KOPT-K1 (cell line): ENCODE data around the gene CASP8AP2.
"Not testable (repeated sequence)": the region's sequence is repeated elsewhere in the genome, so short reads cannot be mapped to it uniquely, and the experiment has no call there.

Source experiments
- H3K27ac ChIP-seq: fragments of 200-600 bp; sonication (generic); 2 replicates; pipeline ENCODE4 v1.5.1; 2016; ENCODE audit warnings: antibody characterized with exemption, mild to moderate bottlenecking, low read depth, low read length; ENCODE audit not compliant: poor library complexity, severe bottlenecking
- H3K36me3 ChIP-seq: fragments of 200-600 bp; sonication (generic); 2 replicates; pipeline ENCODE4 v1.5.1; 2017; ENCODE audit warnings: antibody characterized with exemption, mild to moderate bottlenecking, low read length, moderate library complexity; ENCODE audit not compliant: insufficient read depth
- H3K9me3 ChIP-seq: fragments of 200-600 bp; sonication (generic); 2 replicates; pipeline ENCODE4 v1.5.1; 2017; ENCODE audit warnings: antibody characterized with exemption, low read length, mild to moderate bottlenecking; ENCODE audit not compliant: insufficient read depth, poor library complexity, severe bottlenecking

The CASP8AP2 gene

GRCh38 chr6:89890845-89891528 is 61.3 kb downstream of the CASP8AP2 start:
- not testable (repeated sequence) for H3K27ac ChIP-seq, H3K36me3 ChIP-seq, H3K9me3 ChIP-seq

DNA sequence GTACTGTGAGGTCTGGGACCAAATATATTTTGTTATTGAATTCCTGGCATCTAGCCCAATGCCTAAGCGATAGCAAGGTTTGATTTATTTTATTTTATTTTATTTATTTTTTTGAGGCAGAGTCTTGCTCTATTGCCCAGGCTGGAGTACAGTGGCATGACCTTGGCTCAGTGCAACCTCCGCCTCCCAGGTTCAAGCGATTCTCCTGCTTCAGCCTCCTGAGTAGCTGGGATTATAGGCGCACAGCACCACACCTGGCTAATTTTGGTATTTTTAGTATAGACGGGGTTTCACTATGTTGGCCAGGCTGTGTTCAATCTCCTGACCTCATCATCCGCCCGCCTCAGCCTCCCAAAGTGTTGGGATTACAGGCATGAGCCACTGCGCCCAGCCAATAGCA is 62.9 kb downstream of the CASP8AP2 start:
- not testable (repeated sequence) for H3K36me3 ChIP-seq, H3K9me3 ChIP-seq, H3K27ac ChIP-seq

GRCh38 chr6:89894169-89894568 is 64.5 kb downstream of the CASP8AP2 start, which contains the start of gene GJA10:
Gene GJA10, plus strand, starts transcription at chr6:89894469. Its CDS starts 0 bp downstream, at chr6:89894469.
- Histone ChIP-seq H3K36me3 (no peaks in the 10 kb centered on the region), H3K27ac (no peak within 1 kb of the TSS), H3K9me3 (no peaks in the 10 kb centered on the region)

DNA sequence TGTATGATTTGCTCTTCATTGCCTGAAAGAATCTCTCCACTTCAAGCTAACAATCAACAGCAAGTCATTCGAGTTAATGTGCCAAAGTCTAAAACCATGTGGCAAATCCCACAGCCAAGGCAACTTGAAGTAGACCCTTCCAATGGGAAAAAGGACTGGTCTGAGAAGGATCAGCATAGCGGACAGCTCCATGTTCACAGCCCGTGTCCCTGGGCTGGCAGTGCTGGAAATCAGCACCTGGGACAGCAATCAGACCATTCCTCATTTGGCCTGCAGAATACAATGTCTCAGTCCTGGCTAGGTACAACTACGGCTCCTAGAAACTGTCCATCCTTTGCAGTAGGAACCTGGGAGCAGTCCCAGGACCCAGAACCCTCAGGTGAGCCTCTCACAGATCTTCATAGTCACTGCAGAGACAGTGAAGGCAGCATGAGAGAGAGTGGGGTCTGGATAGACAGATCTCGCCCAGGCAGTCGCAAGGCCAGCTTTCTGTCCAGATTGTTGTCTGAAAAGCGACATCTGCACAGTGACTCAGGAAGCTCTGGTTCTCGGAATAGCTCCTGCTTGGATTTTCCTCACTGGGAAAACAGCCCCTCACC is 65.7 kb downstream of the CASP8AP2 start:
- Histone ChIP-seq H3K9me3 (no peaks in the 10 kb centered on the region), H3K36me3 (no peaks in the 10 kb centered on the region), H3K27ac (no peak overlapping the region)

- not testable (repeated sequence) for H3K9me3 ChIP-seq, H3K36me3 ChIP-seq
- peak overlapping the region; percentile 46 for H3K27ac ChIP-seq
These were observed 80.6 kb downstream of the CASP8AP2 start for GRCh38 chr6:89910001-89910901.

- Histone ChIP-seq H3K27ac (peak overlapping the region; percentile 46), H3K9me3 (peaks cover 2% of the 10 kb centered on the region), H3K36me3 (no peaks in the 10 kb centered on the region)
These were observed 81.2 kb downstream of the CASP8AP2 start for GRCh38 chr6:89910902-89911240.

DNA sequence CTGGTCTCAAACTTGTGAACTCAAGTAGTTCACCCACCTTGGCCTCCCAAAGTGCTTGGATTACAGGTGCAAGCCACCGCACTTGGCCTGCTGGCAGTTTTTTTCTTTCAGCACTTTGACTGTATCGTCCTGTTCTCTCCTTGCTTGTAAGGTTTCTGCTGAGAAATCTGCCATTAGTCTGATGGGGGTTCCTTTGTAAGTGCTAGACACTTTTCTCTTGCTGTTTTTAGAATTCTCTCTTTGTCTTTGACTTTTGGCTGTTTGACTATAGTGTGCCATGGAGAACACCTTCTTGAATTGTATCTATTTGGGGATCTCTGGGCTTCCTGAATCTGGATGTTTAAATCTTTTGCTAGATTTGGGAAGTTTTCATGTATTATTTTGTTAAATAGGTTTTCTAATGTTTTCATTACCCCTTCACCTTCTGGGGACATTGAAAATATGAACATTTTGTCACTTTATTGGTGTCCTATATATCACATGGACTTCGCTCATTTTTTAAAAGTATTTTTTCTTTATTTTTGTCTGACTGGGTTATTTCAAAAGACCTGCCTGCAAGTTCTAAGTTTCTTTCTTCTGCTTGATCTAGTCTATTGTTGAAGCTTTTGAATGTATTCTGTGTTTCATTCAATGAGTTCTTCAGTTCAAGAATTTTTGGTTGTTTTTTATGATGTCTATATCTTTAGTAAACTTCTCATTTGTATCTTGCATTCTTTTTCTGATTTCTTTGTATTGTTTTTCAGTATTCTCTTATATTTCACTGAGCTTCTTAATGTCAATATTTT is 86.6 kb downstream of the CASP8AP2 start:
- Histone ChIP-seq H3K27ac (no peak overlapping the region), H3K9me3 (peaks cover 17% of the 10 kb centered on the region), H3K36me3 (no peaks in the 10 kb centered on the region)

GRCh38 chr6:89917216-89917615 is 87.5 kb downstream of the CASP8AP2 start:
- H3K27ac ChIP-seq: no peak overlapping the region
- H3K36me3 ChIP-seq: no peaks in the 10 kb centered on the region
- peaks cover 17% of the 10 kb centered on the region for H3K9me3 ChIP-seq

DNA sequence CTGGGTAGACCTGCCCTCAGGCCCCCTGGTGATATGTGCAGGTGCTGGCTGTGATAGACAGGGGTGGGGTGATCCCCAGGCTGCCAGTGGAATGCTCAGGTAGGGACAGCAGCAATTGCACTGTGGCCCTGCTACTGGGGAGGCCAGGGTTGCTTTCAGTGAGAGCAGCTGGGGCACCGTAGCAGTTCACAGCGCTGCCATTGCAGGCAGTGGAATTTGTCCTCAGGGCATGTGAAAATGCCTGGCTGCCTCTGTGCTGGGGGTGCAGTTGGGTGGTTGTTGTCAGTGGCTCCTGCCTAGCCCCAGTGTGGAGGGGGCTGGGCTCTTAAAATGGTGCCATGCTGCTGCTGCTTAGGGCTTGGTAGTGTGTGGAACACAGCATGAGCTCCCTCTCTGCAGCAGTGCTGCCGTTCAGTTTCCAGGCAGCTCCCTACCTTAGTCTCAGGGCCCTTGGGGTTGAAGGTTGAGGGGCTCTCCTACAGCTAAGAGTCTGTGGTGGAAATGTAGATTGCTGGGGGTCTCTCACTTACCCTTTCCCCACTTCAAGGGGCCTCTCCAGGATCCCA is 88.2 kb downstream of the CASP8AP2 start:
- H3K27ac ChIP-seq: no peak overlapping the region
- no peaks in the 10 kb centered on the region for H3K36me3 ChIP-seq
- peaks cover 17% of the 10 kb centered on the region for H3K9me3 ChIP-seq
